ENCODE results near the gene NIPAL3.

GRCh38 chr1:24441480-24441879 lies 25.9 kb downstream of the NIPAL3 start:
- TF ChIP-seq EZH2 (IDR thresholded peaks at IDR 0.05; ENCODE audit: low read length) (no peak), CTCF (optimal IDR thresholded peaks at IDR 0.05 in 1 of 3, IDR thresholded peaks at IDR 0.05 in 1 of 3, conservative IDR thresholded peaks at IDR 0.05 in 1 of 3; ENCODE audit: extremely low read depth in 1 of 3, insufficient read depth in 2 of 3, low read length in 3 of 3) (no peak)

Data from keratinocyte (primary cell).